Thyroid gland (tissue), 4 donors: ENCODE data around the gene SLC25A27. TPM values are rescaled to one million over a fixed set of nuclear protein-coding genes. Genes with fewer than 3 reads are reported as not detected.

Source experiments
- DNase-seq, 2 donors: peaks; one replicate each; pipeline ENCODE4 v3.0.0-alpha.2; 2019
- H3K27ac ChIP-seq, 3 donors: fragments of 200-600 bp; sonication (generic); 1 replicate in 2 of 3; 2 replicates in 1 of 3; pipeline ENCODE4 v1.5.1; 2016 to 2019; ENCODE audit warnings: mild to moderate bottlenecking in 1 of 3, moderate library complexity in 1 of 3
- H3K27me3 ChIP-seq: fragments of 200-600 bp; sonication (generic); one replicate; pipeline ENCODE4 v1.5.1; 2019
- H3K36me3 ChIP-seq, 2 donors: fragments of 200-600 bp; sonication (generic); one replicate each; pipeline ENCODE4 v1.5.1; 2016 to 2019
- H3K4me1 ChIP-seq, 2 donors: fragments of 200-600 bp; sonication (generic); one replicate each; pipeline ENCODE4 v1.5.1; 2017 to 2019
- H3K4me3 ChIP-seq, 3 donors: fragments of 200-600 bp; sonication (generic); replicated peaks in 1 of 3; 1 replicate in 2 of 3; 2 replicates in 1 of 3; pipeline ENCODE4 v1.5.1; 2016; ENCODE audit warnings: mild to moderate bottlenecking in 1 of 3
- H3K9me3 ChIP-seq: fragments of 200-600 bp; sonication (generic); one replicate; pipeline ENCODE4 v1.5.1; 2017
- CTCF ChIP-seq, 6 experiments: fragments of 200-600 bp in 3 of 6; fragments of 450-650 bp in 3 of 6; sonication (generic) in 3 of 6; IDR thresholded peaks; one replicate each; pipeline ENCODE4 v1.5.1; 2016 to 2019; ENCODE audit warnings: antibody characterized with exemption in 6 of 6, mild to moderate bottlenecking in 2 of 6, inconsistent platforms in 1 of 6, moderate library complexity in 1 of 6
- POLR2A ChIP-seq, 2 donors: fragments of 450-650 bp; IDR thresholded peaks; one replicate each; pipeline ENCODE4 v1.6.1; 2017; ENCODE audit warnings: antibody characterized with exemption in 2 of 2, mild to moderate bottlenecking in 2 of 2, moderate library complexity in 1 of 2
- WGBS, 2 donors: methylation state at CpG; one replicate each; pipeline ENCODE4 v1.1.5; 2017; 5-methylcytosine and 5-hydroxymethylcytosine counted together
- intact Hi-C: fragments of 100-400 bp; cut with DNase I; formaldehyde crosslinking; loops from one replicate; pipeline ENCODE4 v1.15.1; 2023
- total RNA-seq, 4 donors: library from RNA; depleted of rRNA; stranded (reverse); fragments of >200 nt; gene quantifications; one replicate each; pipeline ENCODE4 v1.2.3, GENCODE V29; 2016

Gene SLC25A27
- total RNA-seq, 4 donors from 2014 or later = 26.6 to 81.4 (median 46.5) TPM

- TF ChIP-seq CTCF (IDR thresholded peaks at IDR 0.05) (peak in 3 of 6 experiments; percentile 34 to 49 (median 42)), POLR2A (IDR thresholded peaks at IDR 0.05) (no peak)
- H3K9me3 ChIP-seq = no peaks in the 10 kb centered on the region
- H3K27ac ChIP-seq = no peak overlapping the region
- intact Hi-C loops = no loop called here
- H3K36me3 ChIP-seq = no peaks in the 10 kb centered on the region
- peaks cover 6 to 8% of the 10 kb centered on the region in 2 donors for H3K4me1 ChIP-seq
- H3K4me3 ChIP-seq = no peak overlapping the region
- WGBS, 2 donors = 14 to 26% methylated on average over 3 of the region's 3 CpGs
- H3K27me3 ChIP-seq = no peaks in the 10 kb centered on the region
- no peak for DNase-seq
Measured at GRCh38 chr6:46704562-46704961, 51.8 kb downstream of the SLC25A27 start.

GRCh38 chr6:46706464-46706863, 53.7 kb downstream of the SLC25A27 start:
- no peaks in the 10 kb centered on the region for H3K27me3 ChIP-seq
- peaks cover 6 to 8% of the 10 kb centered on the region in 2 donors for H3K4me1 ChIP-seq
- H3K36me3 ChIP-seq = no peaks in the 10 kb centered on the region
- H3K27ac ChIP-seq = no peak overlapping the region
- no peak overlapping the region for H3K4me3 ChIP-seq
- DNase-seq = no peak
- TF ChIP-seq CTCF (IDR thresholded peaks at IDR 0.05) (no peak), POLR2A (IDR thresholded peaks at IDR 0.05) (no peak)
- intact Hi-C loops = no loop called here
- 89 to 90% methylated on average over 2 of the region's 2 CpGs for WGBS, 2 donors
- H3K9me3 ChIP-seq = no peaks in the 10 kb centered on the region

GRCh38 chr6:46711491-46711890, 58.7 kb downstream of the SLC25A27 start:
- no peaks in the 10 kb centered on the region for H3K27me3 ChIP-seq
- TF ChIP-seq POLR2A (IDR thresholded peaks at IDR 0.05) (no peak), CTCF (IDR thresholded peaks at IDR 0.05) (no peak)
- no peaks in the 10 kb centered on the region for H3K9me3 ChIP-seq
- H3K27ac ChIP-seq = no peak overlapping the region
- H3K4me1 ChIP-seq = no peaks in the 10 kb centered on the region
- intact Hi-C loops = no loop called here
- DNase-seq = no peak
- WGBS, 2 donors = 83 to 91% methylated on average over 1 of the region's 1 CpG
- no peak overlapping the region for H3K4me3 ChIP-seq
- no peaks in the 10 kb centered on the region for H3K36me3 ChIP-seq

- no peak for TF ChIP-seq POLR2A (IDR thresholded peaks at IDR 0.05)
- TF ChIP-seq CTCF (IDR thresholded peaks at IDR 0.05) = no peak
- H3K4me3 ChIP-seq = no peak overlapping the region
- H3K27me3 ChIP-seq = no peaks in the 10 kb centered on the region
- H3K9me3 ChIP-seq = no peaks in the 10 kb centered on the region
- H3K36me3 ChIP-seq = no peaks in the 10 kb centered on the region
- no peaks in the 10 kb centered on the region for H3K4me1 ChIP-seq
- H3K27ac ChIP-seq = no peak overlapping the region
- no peak for DNase-seq
- intact Hi-C loops = no loop called here
Measured at GRCh38 chr6:46715141-46715540, 62.4 kb downstream of the SLC25A27 start.

GRCh38 chr6:46719099-46719498, 66.3 kb downstream of the SLC25A27 start:
- H3K27ac ChIP-seq = no peak overlapping the region
- DNase-seq = no peak
- intact Hi-C loops = no loop called here
- no peaks in the 10 kb centered on the region for H3K36me3 ChIP-seq
- TF ChIP-seq CTCF (IDR thresholded peaks at IDR 0.05) (no peak), POLR2A (IDR thresholded peaks at IDR 0.05) (no peak)
- no peaks in the 10 kb centered on the region for H3K27me3 ChIP-seq
- no peaks in the 10 kb centered on the region for H3K9me3 ChIP-seq
- H3K4me3 ChIP-seq = no peak overlapping the region
- 68 to 100% methylated on average over 1 of the region's 1 CpG for WGBS, 2 donors
- no peaks in the 10 kb centered on the region for H3K4me1 ChIP-seq
